Upper lobe of left lung (tissue), 6 donors: ENCODE data around the gene ZCCHC18. TPM values are rescaled to one million over a fixed set of nuclear protein-coding genes. Genes with fewer than 3 reads are reported as not detected.

Experiments used
- ATAC-seq, 2 donors: fragments of 200-7000 bp; cut with Tn5 transposase; one replicate each; pipeline ENCODE4 v1.9.1; 2022; ENCODE audit warnings: mild to moderate bottlenecking in 2 of 2, moderate library complexity in 2 of 2; ENCODE audit not compliant: low FRiP score in 2 of 2
- DNase-seq, 2 donors: peaks; one replicate each; pipeline ENCODE4 v3.0.0-alpha.2; 2019 to 2020
- H3K27ac ChIP-seq, 4 donors: fragments of 200-600 bp; sonication (generic); one replicate each; pipeline ENCODE4 v1.5.1; 2016 to 2019
- H3K27me3 ChIP-seq, 4 donors: fragments of 200-600 bp; sonication (generic); one replicate each; pipeline ENCODE4 v1.5.1; 2017 to 2019
- H3K36me3 ChIP-seq, 4 donors: fragments of 200-600 bp; sonication (generic); one replicate each; pipeline ENCODE4 v1.5.1; 2016 to 2019
- H3K4me1 ChIP-seq, 4 donors: fragments of 200-600 bp; sonication (generic); one replicate each; pipeline ENCODE4 v1.5.1; 2018 to 2019
- H3K4me3 ChIP-seq, 4 donors: fragments of 200-600 bp; sonication (generic); one replicate each; pipeline ENCODE4 v1.5.1; 2017 to 2019; ENCODE audit warnings: mild to moderate bottlenecking in 2 of 4, moderate library complexity in 1 of 4
- H3K9me3 ChIP-seq, 4 donors: fragments of 200-600 bp; sonication (generic); one replicate each; pipeline ENCODE4 v1.5.1; 2018 to 2019
- EP300 ChIP-seq, 4 donors: sonication (generic); formaldehyde crosslinking; IDR thresholded peaks; one replicate each; pipeline ENCODE4 v1.5.1; 2017; ENCODE audit warnings: antibody characterized with exemption in 4 of 4, control low read depth in 2 of 4
- POLR2A ChIP-seq, 4 donors: fragments of 450-650 bp; IDR thresholded peaks; one replicate each; pipeline ENCODE4 v1.5.1; 2016 to 2017; ENCODE audit warnings: antibody characterized with exemption in 4 of 4, mild to moderate bottlenecking in 2 of 4
- POLR2AphosphoS5 ChIP-seq, 2 donors: sonication (generic); formaldehyde crosslinking; IDR thresholded peaks; one replicate each; pipeline ENCODE4 v1.5.1; 2017; ENCODE audit warnings: antibody characterized with exemption in 2 of 2
- WGBS, 2 donors: methylation state at CpG; one replicate each; pipeline ENCODE4 v1.1.5; 2017 to 2018; 5-methylcytosine and 5-hydroxymethylcytosine counted together
- total RNA-seq, 6 donors: library from RNA; depleted of rRNA in 4 of 6; stranded (reverse); fragments of >200 nt in 4 of 6; gene quantifications; one replicate each; pipeline versions ENCODE4 v1.1.0 to v1.2.1, GENCODE V29; 2016 to 2021
- TF ChIP-seq, protein P1 (sequence below), 6 experiments: fragments of 450-650 bp in 4 of 6; fragments of 200-600 bp in 2 of 6; sonication (generic) in 2 of 6; IDR thresholded peaks; one replicate each; pipeline ENCODE4 v1.5.1; 2016 to 2019; ENCODE audit warnings: antibody characterized with exemption in 6 of 6
- donor health status: DM: no; HTN: no; CAD: no; lungs with moderate emphysema.
- donor health status: DM: no; HTN: yes; CAD: no; lungs with severe emphysema.

ZCCHC18 gene
- total RNA-seq, 6 donors from 2014 or later: 0.15 to 45.1 (median 0.26) TPM; not detected in 1

GRCh38 chrX:104085477-104085876 is 26.8 kb upstream of the ZCCHC18 start:
- Histone ChIP-seq H3K9me3 (no peaks in the 10 kb centered on the region), H3K4me3 (no peak overlapping the region), H3K4me1 (no peaks in the 10 kb centered on the region), H3K27ac (no peak overlapping the region), H3K36me3 (no peaks in the 10 kb centered on the region), H3K27me3 (no peaks in the 10 kb centered on the region)
- WGBS, 2 donors: 86% methylated on average over 7 of the region's 7 CpGs; no CpG with 5 or more reads in 1 of the 2 donors
- DNase-seq (no peak), ATAC-seq (peak in 1 of 2 donors; percentile 56)
- no peak for TF ChIP-seq POLR2A (IDR thresholded peaks at IDR 0.05)
- no peak for TF ChIP-seq POLR2AphosphoS5 (IDR thresholded peaks at IDR 0.05)
- TF ChIP-seq EP300 (IDR thresholded peaks at IDR 0.05): no peak
- TF ChIP-seq, protein P1, sequence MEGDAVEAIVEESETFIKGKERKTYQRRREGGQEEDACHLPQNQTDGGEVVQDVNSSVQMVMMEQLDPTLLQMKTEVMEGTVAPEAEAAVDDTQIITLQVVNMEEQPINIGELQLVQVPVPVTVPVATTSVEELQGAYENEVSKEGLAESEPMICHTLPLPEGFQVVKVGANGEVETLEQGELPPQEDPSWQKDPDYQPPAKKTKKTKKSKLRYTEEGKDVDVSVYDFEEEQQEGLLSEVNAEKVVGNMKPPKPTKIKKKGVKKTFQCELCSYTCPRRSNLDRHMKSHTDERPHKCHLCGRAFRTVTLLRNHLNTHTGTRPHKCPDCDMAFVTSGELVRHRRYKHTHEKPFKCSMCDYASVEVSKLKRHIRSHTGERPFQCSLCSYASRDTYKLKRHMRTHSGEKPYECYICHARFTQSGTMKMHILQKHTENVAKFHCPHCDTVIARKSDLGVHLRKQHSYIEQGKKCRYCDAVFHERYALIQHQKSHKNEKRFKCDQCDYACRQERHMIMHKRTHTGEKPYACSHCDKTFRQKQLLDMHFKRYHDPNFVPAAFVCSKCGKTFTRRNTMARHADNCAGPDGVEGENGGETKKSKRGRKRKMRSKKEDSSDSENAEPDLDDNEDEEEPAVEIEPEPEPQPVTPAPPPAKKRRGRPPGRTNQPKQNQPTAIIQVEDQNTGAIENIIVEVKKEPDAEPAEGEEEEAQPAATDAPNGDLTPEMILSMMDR (IDR thresholded peaks at IDR 0.05): no peak

DNA sequence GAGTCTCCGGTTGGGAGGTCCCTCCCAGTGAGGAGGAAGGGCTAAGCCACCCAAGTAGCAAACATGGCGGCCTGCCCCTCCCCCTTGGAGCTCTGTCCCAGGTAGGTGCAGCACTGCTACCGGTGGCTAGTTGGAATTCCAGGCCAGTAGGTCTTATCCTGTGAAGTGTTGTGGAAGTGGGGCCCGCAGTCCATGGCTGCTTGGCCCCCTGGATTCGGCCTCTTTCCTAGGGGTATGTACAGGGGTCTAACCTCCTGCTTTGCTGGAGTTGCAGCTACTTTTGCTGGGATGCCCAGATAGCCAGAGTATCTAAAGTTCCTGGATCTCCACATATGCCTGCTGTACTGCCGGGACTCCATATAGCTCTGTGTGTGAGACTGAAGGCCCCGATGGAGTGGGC is 26.4 kb upstream of the ZCCHC18 start:
- DNase-seq: no peak
- WGBS, 2 donors: 83 to 91% methylated on average over 2 to 6 of the region's 7 CpGs

DNA sequence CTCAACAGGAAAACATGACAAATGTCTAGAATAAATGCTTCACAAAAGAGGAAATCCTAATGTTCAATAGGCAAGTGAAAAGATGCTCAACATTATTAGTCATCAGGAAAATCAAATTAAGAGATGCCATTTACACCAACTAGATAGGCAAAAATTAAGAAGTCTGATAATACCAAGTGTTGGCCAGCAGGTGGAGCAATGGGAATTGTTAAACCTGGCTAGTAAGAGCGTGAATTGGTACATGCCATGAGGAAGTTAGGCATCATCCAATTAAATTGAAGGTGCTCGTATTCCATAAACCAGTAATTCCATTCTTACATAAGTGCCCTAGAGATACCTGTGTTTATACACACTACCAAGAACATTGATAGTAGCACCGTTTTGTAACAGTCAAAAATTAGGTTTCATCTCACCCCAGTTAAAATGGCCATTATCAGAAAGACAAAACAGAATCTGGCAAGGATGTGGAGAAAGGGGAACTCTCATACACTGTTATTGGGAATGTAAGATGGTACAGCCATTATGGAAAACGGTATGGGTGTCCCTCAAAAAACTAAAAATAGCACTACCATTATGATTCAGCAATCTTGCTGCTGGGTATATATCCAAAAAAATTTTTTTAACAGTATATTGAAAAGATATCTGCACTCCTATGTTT is 14.0 kb upstream of the ZCCHC18 start:
- DNase-seq (peak in 1 of 2 donors; percentile 37), ATAC-seq (peak; percentile 67 to 82)
- WGBS, 2 donors: 1 to 3% methylated on average over 4 of the region's 4 CpGs
- Histone ChIP-seq H3K36me3 (no peaks in the 10 kb centered on the region), H3K4me1 (no peaks in the 10 kb centered on the region), H3K27ac (no peak overlapping the region), H3K27me3 (no peaks in the 10 kb centered on the region), H3K4me3 (no peak overlapping the region), H3K9me3 (no peaks in the 10 kb centered on the region)
- TF ChIP-seq EP300 (IDR thresholded peaks at IDR 0.05): no peak
- TF ChIP-seq, protein P1 (IDR thresholded peaks at IDR 0.05): peak; percentile 48 to 69 (median 66)

More for the DNA sequence above, 26.4 kb upstream of the ZCCHC18 start:
- Histone ChIP-seq H3K4me1 (no peaks in the 10 kb centered on the region), H3K4me3 (no peak overlapping the region), H3K27me3 (no peaks in the 10 kb centered on the region), H3K36me3 (no peaks in the 10 kb centered on the region), H3K9me3 (no peaks in the 10 kb centered on the region), H3K27ac (no peak overlapping the region)
- ATAC-seq: no peak
- TF ChIP-seq POLR2A (IDR thresholded peaks at IDR 0.05) (no peak), EP300 (IDR thresholded peaks at IDR 0.05) (no peak), POLR2AphosphoS5 (IDR thresholded peaks at IDR 0.05) (no peak)
- TF ChIP-seq, protein P1 (IDR thresholded peaks at IDR 0.05): no peak

DNA sequence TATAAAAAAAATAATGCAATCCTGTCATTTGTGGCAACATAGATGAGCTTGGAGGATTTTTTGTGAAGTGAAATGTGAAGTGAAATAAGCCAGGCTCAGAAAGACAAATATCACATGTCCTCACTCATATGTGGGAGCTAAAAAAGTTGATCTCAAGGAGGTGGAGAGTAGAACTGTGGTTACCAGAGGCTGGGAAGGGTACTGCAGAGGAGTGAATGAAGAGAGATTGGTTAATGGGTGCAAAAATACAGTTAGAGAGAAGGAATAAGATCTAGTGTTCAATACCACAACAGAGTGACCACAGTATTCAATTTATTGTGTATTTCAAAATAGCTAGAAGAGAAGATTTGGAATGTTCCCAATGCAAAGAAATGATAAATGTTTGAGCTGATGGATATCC is 13.4 kb upstream of the ZCCHC18 start:
- no peak for TF ChIP-seq EP300 (IDR thresholded peaks at IDR 0.05)
- no peak for TF ChIP-seq POLR2AphosphoS5 (IDR thresholded peaks at IDR 0.05)
- TF ChIP-seq, protein P1 (IDR thresholded peaks at IDR 0.05): no peak
- no peak for TF ChIP-seq POLR2A (IDR thresholded peaks at IDR 0.05)
- Histone ChIP-seq H3K36me3 (no peaks in the 10 kb centered on the region), H3K9me3 (no peaks in the 10 kb centered on the region), H3K4me3 (no peak overlapping the region), H3K4me1 (no peaks in the 10 kb centered on the region), H3K27me3 (no peaks in the 10 kb centered on the region), H3K27ac (no peak overlapping the region)
- ATAC-seq (no peak), DNase-seq (no peak)

DNA sequence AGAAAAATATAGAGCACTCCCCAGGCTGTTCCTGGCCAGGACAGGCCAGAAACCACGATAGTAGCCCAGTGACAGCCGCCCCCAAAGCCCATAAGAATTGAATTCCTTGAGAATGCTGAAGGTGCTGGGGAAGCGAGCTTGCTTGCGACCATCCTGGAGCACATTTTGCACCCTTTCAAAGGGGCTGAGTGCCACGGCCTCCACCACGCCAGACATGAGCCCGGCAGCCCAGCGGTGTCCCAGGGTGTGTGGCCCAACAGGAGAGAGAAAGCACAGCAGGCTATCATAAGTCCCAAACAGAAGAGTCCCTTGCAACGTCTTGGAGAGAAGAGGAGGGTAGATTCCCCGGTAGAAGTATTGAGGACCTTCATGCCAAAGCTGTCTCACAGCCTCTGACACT is 7.6 kb upstream of the ZCCHC18 start:
- no peak overlapping the region for H3K4me3 ChIP-seq
- no peaks in the 10 kb centered on the region for H3K27me3 ChIP-seq
- DNase-seq: peak in 1 of 2 donors; percentile 29
- no peaks in the 10 kb centered on the region for H3K4me1 ChIP-seq
- ATAC-seq: no peak
- H3K27ac ChIP-seq: no peak overlapping the region
- 71 to 92% methylated on average over 6 to 10 of the region's 10 CpGs for WGBS, 2 donors
- no peaks in the 10 kb centered on the region for H3K36me3 ChIP-seq
- TF ChIP-seq POLR2A (IDR thresholded peaks at IDR 0.05): no peak
- no peaks in the 10 kb centered on the region for H3K9me3 ChIP-seq
